ENCODE data around the gene TPST1.
A peak's percentile ranks its signal among the peaks of the same experiment; 100 is the strongest.

TPST1 gene

GRCh38 chr7:66313886-66314568, 108.9 kb downstream of the TPST1 start:
- no peak for DNase-seq
- Histone ChIP-seq H3K4me1 (ENCODE audit: control insufficient read depth, insufficient read depth, low read depth, low read length) (peaks cover 6% of the 10 kb centered on the region), H3K4ac (ENCODE audit: low read depth in 1 of 2, low read length in 2 of 2) (no peak overlapping the region), H3K9ac (ENCODE audit: low read length) (no peak overlapping the region), H4K8ac (ENCODE audit: low read length) (no peak overlapping the region), H3K27ac (ENCODE audit: low read length, poor library complexity, severe bottlenecking) (no peak overlapping the region), H2BK120ac (ENCODE audit: low read depth, low read length) (no peak overlapping the region), H2AFZ (ENCODE audit: low read depth, low read length) (no peak overlapping the region), H3K23ac (ENCODE audit: low read length in 2 of 2) (no peak overlapping the region), H3K9me3 (ENCODE audit: control insufficient read depth, low read length) (no peaks in the 10 kb centered on the region), H3K36me3 (ENCODE audit: control insufficient read depth in 1 of 2, insufficient read depth in 2 of 2, low read depth in 1 of 2, low read length in 2 of 2) (no peaks in the 10 kb centered on the region), H3K27me3 (ENCODE audit: control insufficient read depth in 1 of 2, insufficient read depth in 1 of 2, low read length in 2 of 2) (no peaks in the 10 kb centered on the region), H3K18ac (ENCODE audit: low read depth in 1 of 2, low read length in 2 of 2) (peak overlapping the region in 1 of 2 experiments; percentile 26), H3K14ac (ENCODE audit: low read length in 2 of 2) (no peak overlapping the region), H4K91ac (ENCODE audit: low read length) (no peak overlapping the region), H2BK15ac (ENCODE audit: low read depth, poor library complexity, severe bottlenecking) (no peak overlapping the region), H2BK12ac (ENCODE audit: low read length in 2 of 2) (peak overlapping the region in 1 of 2 experiments; percentile 47), H2AK5ac (ENCODE audit: low read length, severe bottlenecking) (no peak overlapping the region), H3K4me3 (ENCODE audit: insufficient read depth in 1 of 2, low read depth in 1 of 2, low read length in 2 of 2) (no peak overlapping the region), H2BK5ac (ENCODE audit: low read depth, low read length, poor library complexity, severe bottlenecking) (no peak overlapping the region), H3K79me1 (replicated peaks; ENCODE audit: low read length, poor library complexity, severe bottlenecking) (peaks cover 13% of the 10 kb centered on the region), H3K4me2 (ENCODE audit: low read length, poor library complexity, severe bottlenecking) (no peak overlapping the region)
- 97% methylated on average over 8 of the region's 8 CpGs for WGBS

- H2AFZ ChIP-seq (ENCODE audit: low read depth, low read length): no peak overlapping the region
- no peak overlapping the region for H2BK120ac ChIP-seq (ENCODE audit: low read depth, low read length)
- H2AK5ac ChIP-seq (ENCODE audit: low read length, severe bottlenecking): no peak overlapping the region
- H3K4me3 ChIP-seq (ENCODE audit: insufficient read depth in 1 of 2, low read depth in 1 of 2, low read length in 2 of 2): no peak overlapping the region
- H3K27ac ChIP-seq (ENCODE audit: low read length, poor library complexity, severe bottlenecking): no peak overlapping the region
- H3K4me1 ChIP-seq (ENCODE audit: control insufficient read depth, insufficient read depth, low read depth, low read length): peaks cover 3% of the 10 kb centered on the region
- H3K36me3 ChIP-seq (ENCODE audit: control insufficient read depth in 1 of 2, insufficient read depth in 2 of 2, low read depth in 1 of 2, low read length in 2 of 2): no peaks in the 10 kb centered on the region
- no peak overlapping the region for H2BK15ac ChIP-seq (ENCODE audit: low read depth, poor library complexity, severe bottlenecking)
- no peak overlapping the region for H4K91ac ChIP-seq (ENCODE audit: low read length)
- H3K9ac ChIP-seq (ENCODE audit: low read length): no peak overlapping the region
- peak overlapping the region in 1 of 2 experiments; percentile 69 for H3K18ac ChIP-seq (ENCODE audit: low read depth in 1 of 2, low read length in 2 of 2)
- H3K23ac ChIP-seq (ENCODE audit: low read length in 2 of 2): no peak overlapping the region
- H3K14ac ChIP-seq (ENCODE audit: low read length in 2 of 2): no peak overlapping the region
- no peak overlapping the region for H2BK5ac ChIP-seq (ENCODE audit: low read depth, low read length, poor library complexity, severe bottlenecking)
- H3K9me3 ChIP-seq (ENCODE audit: control insufficient read depth, low read length): no peaks in the 10 kb centered on the region
- H3K4me2 ChIP-seq (ENCODE audit: low read length, poor library complexity, severe bottlenecking): no peak overlapping the region
- no peak overlapping the region for H4K8ac ChIP-seq (ENCODE audit: low read length)
- H3K4ac ChIP-seq (ENCODE audit: low read depth in 1 of 2, low read length in 2 of 2): peak overlapping the region in 1 of 2 experiments; percentile 11
- peak; percentile 29 for DNase-seq
- H3K27me3 ChIP-seq (ENCODE audit: control insufficient read depth in 1 of 2, insufficient read depth in 1 of 2, low read length in 2 of 2): no peaks in the 10 kb centered on the region
- 72% methylated on average over 4 of the region's 4 CpGs for WGBS
- H2BK12ac ChIP-seq (ENCODE audit: low read length in 2 of 2): peak overlapping the region in 1 of 2 experiments; percentile 59
- H3K79me1 ChIP-seq (replicated peaks; ENCODE audit: low read length, poor library complexity, severe bottlenecking): peaks cover 9% of the 10 kb centered on the region
Observed at GRCh38 chr7:66315192-66315591, 110.1 kb downstream of the TPST1 start.

- no peak overlapping the region for H2AK5ac ChIP-seq (ENCODE audit: low read length, severe bottlenecking)
- no peak overlapping the region for H3K4ac ChIP-seq (ENCODE audit: low read depth in 1 of 2, low read length in 2 of 2)
- WGBS: 100% methylated on average over 1 of the region's 1 CpG
- no peak overlapping the region for H3K9ac ChIP-seq (ENCODE audit: low read length)
- H3K27ac ChIP-seq (ENCODE audit: low read length, poor library complexity, severe bottlenecking): no peak overlapping the region
- no peak overlapping the region for H3K4me2 ChIP-seq (ENCODE audit: low read length, poor library complexity, severe bottlenecking)
- no peak overlapping the region for H4K8ac ChIP-seq (ENCODE audit: low read length)
- H4K91ac ChIP-seq (ENCODE audit: low read length): no peak overlapping the region
- H3K27me3 ChIP-seq (ENCODE audit: control insufficient read depth in 1 of 2, insufficient read depth in 1 of 2, low read length in 2 of 2): no peaks in the 10 kb centered on the region
- H3K18ac ChIP-seq (ENCODE audit: low read depth in 1 of 2, low read length in 2 of 2): no peak overlapping the region
- H3K79me1 ChIP-seq (replicated peaks; ENCODE audit: low read length, poor library complexity, severe bottlenecking): peaks cover 10% of the 10 kb centered on the region
- no peak overlapping the region for H2BK12ac ChIP-seq (ENCODE audit: low read length in 2 of 2)
- H3K4me3 ChIP-seq (ENCODE audit: insufficient read depth in 1 of 2, low read depth in 1 of 2, low read length in 2 of 2): no peak overlapping the region
- H2AFZ ChIP-seq (ENCODE audit: low read depth, low read length): no peak overlapping the region
- H2BK15ac ChIP-seq (ENCODE audit: low read depth, poor library complexity, severe bottlenecking): no peak overlapping the region
- no peak overlapping the region for H3K14ac ChIP-seq (ENCODE audit: low read length in 2 of 2)
- peaks cover 3% of the 10 kb centered on the region for H3K4me1 ChIP-seq (ENCODE audit: control insufficient read depth, insufficient read depth, low read depth, low read length)
- H2BK5ac ChIP-seq (ENCODE audit: low read depth, low read length, poor library complexity, severe bottlenecking): no peak overlapping the region
- H3K23ac ChIP-seq (ENCODE audit: low read length in 2 of 2): no peak overlapping the region
- no peaks in the 10 kb centered on the region for H3K9me3 ChIP-seq (ENCODE audit: control insufficient read depth, low read length)
- H3K36me3 ChIP-seq (ENCODE audit: control insufficient read depth in 1 of 2, insufficient read depth in 2 of 2, low read depth in 1 of 2, low read length in 2 of 2): peaks cover 0 to 4% of the 10 kb centered on the region in 2 experiments
- no peak for DNase-seq
- no peak overlapping the region for H2BK120ac ChIP-seq (ENCODE audit: low read depth, low read length)
Observed at GRCh38 chr7:66319407-66319979, 114.4 kb downstream of the TPST1 start.

- Histone ChIP-seq H3K4me3 (ENCODE audit: insufficient read depth in 1 of 2, low read depth in 1 of 2, low read length in 2 of 2) (no peak overlapping the region), H2BK5ac (ENCODE audit: low read depth, low read length, poor library complexity, severe bottlenecking) (no peak overlapping the region), H3K14ac (ENCODE audit: low read length in 2 of 2) (no peak overlapping the region), H3K36me3 (ENCODE audit: control insufficient read depth in 1 of 2, insufficient read depth in 2 of 2, low read depth in 1 of 2, low read length in 2 of 2) (peaks cover 0 to 4% of the 10 kb centered on the region in 2 experiments), H3K27ac (ENCODE audit: low read length, poor library complexity, severe bottlenecking) (no peak overlapping the region), H3K18ac (ENCODE audit: low read depth in 1 of 2, low read length in 2 of 2) (no peak overlapping the region), H3K9ac (ENCODE audit: low read length) (no peak overlapping the region), H2BK12ac (ENCODE audit: low read length in 2 of 2) (no peak overlapping the region), H4K91ac (ENCODE audit: low read length) (no peak overlapping the region), H3K4me2 (ENCODE audit: low read length, poor library complexity, severe bottlenecking) (no peak overlapping the region), H2AK5ac (ENCODE audit: low read length, severe bottlenecking) (no peak overlapping the region), H3K79me1 (replicated peaks; ENCODE audit: low read length, poor library complexity, severe bottlenecking) (peaks cover 8% of the 10 kb centered on the region), H3K9me3 (ENCODE audit: control insufficient read depth, low read length) (no peaks in the 10 kb centered on the region), H4K8ac (ENCODE audit: low read length) (no peak overlapping the region), H3K4ac (ENCODE audit: low read depth in 1 of 2, low read length in 2 of 2) (no peak overlapping the region), H3K23ac (ENCODE audit: low read length in 2 of 2) (no peak overlapping the region), H2AFZ (ENCODE audit: low read depth, low read length) (no peak overlapping the region), H3K4me1 (ENCODE audit: control insufficient read depth, insufficient read depth, low read depth, low read length) (no peaks in the 10 kb centered on the region), H2BK15ac (ENCODE audit: low read depth, poor library complexity, severe bottlenecking) (no peak overlapping the region), H2BK120ac (ENCODE audit: low read depth, low read length) (no peak overlapping the region), H3K27me3 (ENCODE audit: control insufficient read depth in 1 of 2, insufficient read depth in 1 of 2, low read length in 2 of 2) (no peaks in the 10 kb centered on the region)
- DNase-seq: no peak
Observed at GRCh38 chr7:66321283-66321682, 116.1 kb downstream of the TPST1 start.
